Activated CD8-positive, alpha-beta memory T cell treated with anti-CD3 and anti-CD28 coated beads for 48 hours (primary cell): ENCODE results near the gene GRID2.

ENCODE experiments used
- DNase-seq, 3 experiments: peaks; one replicate each; pipeline ENCODE4 v3.0.0-alpha.2; 2020; ENCODE audit warnings: low read depth in 2 of 3, low spot score in 2 of 3

The GRID2 gene

DNA sequence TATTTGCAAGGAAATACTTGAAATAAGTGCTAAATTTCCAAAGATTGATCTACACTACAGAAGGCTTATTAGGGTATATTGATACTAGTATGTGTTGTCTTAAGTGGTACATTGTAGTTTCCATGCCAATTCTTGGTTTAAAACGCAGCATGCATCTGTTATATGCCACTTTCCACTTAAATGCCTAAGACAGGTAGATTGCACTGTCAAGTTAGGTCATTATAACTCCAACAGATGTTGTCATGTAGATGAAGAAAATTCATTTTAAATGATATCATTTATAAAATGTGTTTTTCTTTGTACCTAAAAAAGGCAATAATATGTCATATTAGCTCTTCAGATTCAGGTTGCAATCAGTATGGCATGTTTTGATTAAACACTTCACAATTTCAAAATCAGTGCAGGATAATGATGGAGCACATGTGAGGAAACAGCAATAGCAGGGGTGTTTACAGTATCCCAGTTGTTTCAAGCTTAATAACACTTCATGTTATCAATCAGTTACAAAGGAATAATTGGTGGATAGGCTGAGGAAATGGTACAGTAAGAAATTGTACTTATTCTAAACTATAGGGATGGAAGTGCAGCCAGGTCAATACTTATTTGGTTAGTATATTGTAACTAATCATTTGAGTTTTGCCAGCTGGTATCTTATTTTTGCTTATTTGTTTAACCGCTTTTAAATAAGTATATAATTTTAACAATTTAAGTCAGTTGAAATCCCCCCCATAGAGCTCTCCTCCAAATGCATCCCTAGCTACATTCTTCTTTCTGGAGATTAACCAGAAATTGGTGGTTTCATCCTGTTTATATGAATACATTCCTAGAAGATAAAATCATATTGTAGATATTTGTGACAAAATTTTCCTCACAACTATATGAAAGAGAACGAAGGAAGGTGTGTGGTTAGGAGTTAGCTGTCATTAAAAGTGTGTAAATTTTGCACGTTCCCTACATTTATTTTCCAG is 1070.4 kb downstream of the GRID2 start:
- no peak for DNase-seq

DNA sequence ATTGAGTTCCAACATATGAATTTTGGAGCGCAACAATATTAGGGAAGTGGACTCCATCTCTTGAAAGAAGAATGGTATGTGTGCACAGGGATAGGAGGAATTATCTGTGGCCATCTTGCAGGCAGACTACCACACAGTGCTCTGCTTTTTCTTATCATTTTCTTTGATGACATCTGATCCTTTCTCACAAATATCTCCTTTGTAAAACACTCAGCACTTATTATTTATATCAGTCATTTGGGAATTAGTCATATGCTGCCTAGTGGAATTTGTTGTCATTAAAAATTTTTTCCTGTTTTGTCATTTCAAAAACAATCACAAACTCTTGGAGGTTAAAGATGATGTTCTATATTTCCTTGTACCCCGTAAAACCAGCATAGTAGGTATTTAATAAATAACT is 1080.5 kb downstream of the GRID2 start:
- no peak for DNase-seq

DNA sequence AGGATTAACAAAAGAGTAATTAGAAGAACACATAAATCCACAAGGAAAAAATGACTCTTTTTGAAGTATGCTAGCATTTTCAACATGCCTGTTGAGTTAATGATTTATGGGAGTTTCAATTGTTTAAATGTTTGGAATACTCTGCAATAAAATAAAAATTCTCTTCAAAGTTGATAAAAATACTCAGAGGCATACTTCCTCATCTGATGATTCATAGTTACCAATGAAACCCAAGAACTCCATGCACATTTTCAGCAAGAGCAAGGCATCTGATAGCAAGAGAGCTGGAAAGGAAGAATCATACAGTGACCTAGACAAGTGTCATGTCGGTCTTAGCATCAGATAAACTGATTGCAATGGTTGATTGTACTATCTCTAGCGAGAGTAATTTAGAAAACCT is 1081.1 kb downstream of the GRID2 start:
- no peak for DNase-seq

DNA sequence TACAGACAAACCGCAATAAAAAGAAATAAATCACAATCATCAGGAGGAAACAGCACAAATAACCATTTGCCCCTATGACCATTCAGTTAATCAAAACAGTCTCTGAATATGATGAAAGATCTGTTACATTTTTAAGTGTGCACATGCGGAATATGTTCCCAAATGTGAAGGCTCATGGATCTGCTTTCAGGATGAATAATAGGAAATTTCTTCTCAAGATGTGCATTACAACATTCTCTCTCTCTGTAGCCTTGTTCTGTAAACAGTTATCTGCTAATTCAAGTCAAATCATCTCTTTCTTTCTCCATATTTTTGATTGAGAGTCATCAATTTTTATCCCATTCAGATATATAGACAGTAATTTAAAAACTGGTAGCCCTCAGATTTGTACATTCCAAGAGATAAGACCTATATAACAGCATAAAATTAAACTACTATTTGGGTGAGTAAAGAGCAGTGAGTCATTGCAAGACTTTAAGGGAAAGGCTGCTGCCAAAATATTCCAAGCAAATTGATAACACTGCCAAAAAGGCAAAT is 1090.8 kb downstream of the GRID2 start:
- DNase-seq: no peak

DNA sequence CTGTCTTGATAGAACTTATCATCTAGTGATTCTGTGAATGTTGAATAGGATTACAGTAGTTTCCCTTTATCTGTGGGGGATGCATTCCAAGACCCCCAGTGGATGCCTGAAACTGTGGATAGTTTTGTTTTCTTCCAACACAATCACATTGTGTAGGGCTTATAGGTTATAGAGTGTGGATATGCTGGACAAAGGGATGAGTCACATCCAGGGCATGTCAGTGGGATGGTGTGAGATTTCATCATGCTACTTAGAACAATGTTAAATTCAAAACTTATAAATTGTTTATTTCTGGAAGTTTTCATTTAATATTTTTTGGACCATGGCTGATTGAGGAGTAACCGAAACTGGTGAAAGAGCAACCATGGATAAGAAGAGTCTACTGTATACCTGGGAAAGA is 1092.5 kb downstream of the GRID2 start:
- DNase-seq: no peak

DNA sequence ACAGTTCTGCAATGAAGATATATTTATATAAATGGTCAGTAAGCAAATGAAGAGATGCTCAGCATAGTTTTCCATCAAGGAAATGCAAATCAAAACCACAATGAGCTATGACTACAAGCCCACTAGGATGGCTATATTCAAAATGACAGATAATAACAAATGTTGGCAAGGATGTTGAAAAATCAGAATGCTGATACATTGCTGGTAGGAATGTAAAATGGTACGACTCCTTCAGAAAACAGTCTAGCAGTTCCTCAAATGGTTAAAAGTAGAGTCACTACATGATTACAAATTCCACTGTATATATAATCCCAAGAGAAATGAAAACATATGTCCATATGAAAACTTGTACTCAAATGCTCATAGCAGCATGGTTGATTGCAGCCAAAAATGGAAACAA is 1099.8 kb downstream of the GRID2 start:
- DNase-seq: no peak

DNA sequence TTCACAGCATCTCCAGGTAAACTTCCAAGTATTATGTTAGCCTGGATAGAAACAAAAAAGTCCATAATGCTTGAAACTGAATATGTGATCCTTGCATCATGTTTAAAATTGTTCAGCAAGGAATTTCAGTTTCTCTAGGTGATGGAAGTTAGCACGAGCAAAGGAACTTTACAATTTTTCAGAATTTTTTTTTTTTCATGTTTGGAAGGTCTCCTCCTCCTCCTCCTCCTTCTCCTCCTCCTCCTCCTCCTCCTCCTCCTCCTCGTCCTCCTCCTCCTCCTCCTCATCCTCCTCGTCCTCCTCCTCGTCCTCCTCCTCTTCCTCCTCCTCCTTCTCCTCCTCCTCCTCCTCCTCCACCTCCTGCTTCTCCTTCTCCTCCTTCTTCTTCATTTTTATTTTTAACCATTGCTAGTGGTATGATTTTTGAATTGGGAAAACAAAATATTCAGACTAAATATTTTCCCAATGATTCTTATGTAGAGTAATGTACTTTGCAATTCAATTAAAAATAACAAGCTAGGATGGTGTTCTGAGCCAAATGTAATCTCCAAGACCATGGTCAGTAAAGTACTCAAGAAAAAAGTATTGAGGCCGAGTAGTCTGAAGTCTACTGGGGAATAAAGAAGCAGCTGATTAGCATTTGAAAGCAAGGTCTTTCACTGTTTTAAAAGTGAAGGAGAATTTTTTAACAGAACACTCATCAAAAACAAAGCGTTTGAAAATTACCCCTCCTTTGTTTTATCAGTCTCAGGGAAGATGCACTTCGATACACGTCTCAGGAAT is 1103.9 kb downstream of the GRID2 start:
- no peak for DNase-seq

DNA sequence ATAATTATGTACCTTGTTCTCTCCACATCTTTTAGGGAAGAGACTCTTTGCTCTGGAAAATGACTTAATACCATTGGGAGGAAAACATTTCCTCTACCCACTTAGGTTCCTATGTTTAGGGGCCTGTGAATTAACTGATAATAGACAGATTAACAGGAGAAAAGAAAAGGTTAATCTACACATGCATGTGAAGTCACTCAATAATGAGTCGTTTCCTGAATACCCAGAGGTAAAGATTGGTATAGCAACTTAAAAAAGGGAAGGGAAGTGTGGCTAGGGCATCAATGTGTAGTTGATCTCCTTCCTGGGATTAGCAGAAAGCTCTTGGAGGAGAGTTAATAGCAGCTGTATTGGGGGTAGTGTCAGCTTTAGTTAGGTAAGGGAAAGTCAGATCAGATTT is 1105.3 kb downstream of the GRID2 start:
- no peak for DNase-seq

GRCh38 chr4:93414041-93414550 is 1110.3 kb downstream of the GRID2 start:
- DNase-seq: no peak

- no peak for DNase-seq
Observed at GRCh38 chr4:93416344-93417128, 1112.8 kb downstream of the GRID2 start.

DNA sequence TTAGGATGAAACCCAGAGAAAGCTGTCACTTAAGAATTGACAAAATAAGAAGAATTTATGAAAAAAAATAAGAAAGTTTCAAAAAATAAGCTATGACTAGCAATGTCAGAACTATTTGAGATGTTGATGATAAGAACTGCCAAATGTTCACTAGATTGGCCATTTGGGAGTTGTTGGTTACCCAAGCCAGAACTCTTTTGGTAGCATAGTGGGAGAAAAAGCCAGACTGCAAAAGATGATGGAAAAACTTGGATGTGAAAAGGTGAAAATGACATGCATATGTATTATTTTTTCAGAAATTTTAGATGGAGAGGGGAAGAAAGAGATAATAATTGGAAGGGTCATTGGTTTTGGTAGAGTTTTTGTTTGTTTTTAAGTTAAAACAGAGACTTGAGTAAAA is 1127.6 kb downstream of the GRID2 start:
- no peak for DNase-seq

DNA sequence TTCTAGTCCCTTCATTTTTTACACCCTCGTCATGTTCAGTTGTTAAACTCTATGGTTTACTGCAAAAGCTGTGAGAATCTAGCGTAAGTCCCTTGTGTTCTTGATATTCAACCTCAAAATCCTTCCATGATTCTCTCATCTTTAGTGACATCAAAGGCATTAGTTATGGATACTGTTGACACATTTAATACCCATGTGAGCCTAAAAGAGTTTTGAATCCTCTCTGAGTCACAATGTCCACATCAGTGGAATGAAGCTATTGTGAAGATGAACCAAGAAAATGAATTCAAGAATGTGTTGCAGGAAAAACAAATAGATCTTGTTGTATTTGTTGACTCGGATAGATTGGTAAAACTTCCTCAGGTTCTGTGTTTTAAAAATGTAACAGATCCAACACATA is 1130.1 kb downstream of the GRID2 start:
- no peak for DNase-seq

DNA sequence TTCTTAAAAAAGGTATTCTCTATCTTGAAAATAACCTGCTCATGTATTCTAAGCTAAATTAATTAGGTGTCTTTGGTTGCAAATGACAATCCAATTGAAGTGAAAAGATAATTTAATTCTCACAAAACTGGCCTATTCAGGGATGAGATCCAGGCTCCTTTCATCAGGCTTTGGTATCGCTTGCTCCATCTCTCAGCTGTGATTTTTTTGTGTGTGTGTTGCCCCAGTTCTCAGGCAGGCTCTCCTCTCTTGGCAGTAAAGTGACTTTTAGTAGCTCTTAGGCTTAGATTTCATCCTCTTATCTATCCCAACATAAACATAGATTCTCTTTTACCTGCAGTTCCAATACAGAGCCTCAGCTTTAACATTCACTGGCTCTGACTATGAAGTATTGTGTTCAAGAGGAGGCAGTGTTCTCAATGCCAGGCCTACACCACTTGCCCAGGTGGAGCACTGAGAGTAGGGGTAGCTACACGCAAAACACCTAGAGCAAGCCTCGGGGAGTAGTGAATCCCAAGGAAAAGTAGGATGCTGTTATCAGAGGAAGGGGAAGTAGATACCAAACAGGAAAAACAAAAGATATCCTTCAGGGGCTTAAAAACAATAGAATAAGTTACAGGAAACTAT is 1132.3 kb downstream of the GRID2 start:
- no peak for DNase-seq

DNA sequence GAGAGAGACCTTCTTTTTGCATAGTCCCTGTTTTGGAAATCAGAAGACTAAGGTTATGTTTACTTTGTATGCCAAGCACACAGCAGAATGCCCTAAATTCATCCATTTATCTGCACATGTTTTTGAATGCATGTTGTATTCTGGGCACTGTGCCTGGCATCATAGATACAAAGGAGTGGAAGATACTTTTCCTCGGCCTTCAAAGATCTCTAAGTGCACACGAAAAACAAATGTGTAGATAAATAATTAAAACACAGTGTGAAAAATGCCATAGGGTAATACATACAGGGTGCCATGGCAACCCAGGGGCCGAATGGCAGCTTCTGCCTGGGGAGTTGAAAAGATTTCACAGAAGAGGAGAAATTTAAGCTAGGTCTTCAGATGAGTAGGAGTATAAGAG is 1134.2 kb downstream of the GRID2 start:
- DNase-seq: no peak

- DNase-seq: no peak
Observed at GRCh38 chr4:93444860-93445259, 1141.1 kb downstream of the GRID2 start.

DNA sequence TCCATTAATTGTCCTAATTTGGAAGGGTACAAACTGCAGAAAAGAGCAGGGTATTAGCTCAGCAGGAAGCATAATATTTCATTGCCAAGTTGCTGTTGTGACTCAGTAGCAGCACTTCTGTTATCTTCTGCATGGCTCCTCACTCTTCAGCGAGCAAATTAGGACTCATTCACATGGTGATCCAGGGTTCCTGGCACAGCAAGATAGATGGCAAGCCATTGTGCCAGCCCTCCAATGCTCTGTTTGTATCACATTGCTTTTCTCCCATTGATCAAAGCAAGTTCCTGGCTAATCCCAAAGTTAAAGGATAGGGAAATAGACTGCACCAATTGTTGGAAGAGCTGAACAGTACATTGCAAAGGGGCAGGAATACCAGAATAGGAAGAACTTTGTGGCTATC is 1142.3 kb downstream of the GRID2 start:
- DNase-seq: no peak

- DNase-seq: no peak
Observed at GRCh38 chr4:93448691-93449293, 1145.0 kb downstream of the GRID2 start.

- no peak for DNase-seq
Observed at GRCh38 chr4:93451954-93452353, 1148.2 kb downstream of the GRID2 start.

- no peak for DNase-seq
Observed at GRCh38 chr4:93461541-93461940, 1157.8 kb downstream of the GRID2 start.

DNA sequence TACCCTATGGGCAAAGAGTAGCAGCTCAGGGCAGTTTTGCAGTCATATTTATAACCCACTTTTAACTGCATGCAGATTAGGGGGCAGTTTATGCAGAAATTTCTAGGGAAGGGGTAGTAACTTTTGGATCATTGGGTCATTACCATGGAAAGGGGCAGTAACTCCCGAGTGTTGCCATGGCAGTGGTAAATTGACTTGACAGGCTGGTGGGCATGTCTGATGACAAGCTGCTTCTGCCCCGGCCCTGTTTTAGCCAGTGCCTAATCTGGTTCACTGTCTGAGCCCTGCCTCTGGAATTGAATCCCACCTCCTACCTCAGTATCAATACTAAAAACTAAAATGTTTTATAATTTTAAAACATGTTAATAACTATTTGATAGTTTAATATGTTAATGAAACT is 1162.7 kb downstream of the GRID2 start:
- no peak for DNase-seq
